Thoracic aorta (tissue), 2 donors: ENCODE measurements around the gene HLX. TPM values are rescaled to one million over a fixed set of nuclear protein-coding genes. Genes with fewer than 3 reads are reported as not detected.

ENCODE experiments used
- ATAC-seq: fragments of 150-250 bp; one replicate; pipeline ENCODE4 v1.8.0; 2017; ENCODE audit warnings: low read depth; ENCODE audit not compliant: insufficient number of reproducible peaks, low FRiP score
- DNase-seq: peaks from one replicate; pipeline ENCODE4 v3.0.0-alpha.2; 2020; ENCODE audit warnings: low spot score
- H3K27ac ChIP-seq, 2 donors: fragments of 200-600 bp; sonication (generic); 1 replicate in 1 of 2; 2 replicates in 1 of 2; pipeline ENCODE4 v1.5.1; 2016; ENCODE audit warnings: mild to moderate bottlenecking in 2 of 2, moderate library complexity in 2 of 2
- H3K27me3 ChIP-seq: fragments of 200-600 bp; sonication (generic); replicated peaks from 2 replicates; pipeline ENCODE4 v1.6.0; 2016; ENCODE audit warnings: mild to moderate bottlenecking; ENCODE audit not compliant: insufficient read depth
- H3K36me3 ChIP-seq: fragments of 200-600 bp; sonication (generic); one replicate; pipeline ENCODE4 v1.5.1; 2016
- H3K4me1 ChIP-seq, 2 donors: fragments of 200-600 bp; sonication (generic); 1 replicate in 1 of 2; 2 replicates in 1 of 2; pipeline versions ENCODE4 v1.5.1 to v1.6.0; 2016; ENCODE audit warnings: low read depth in 2 of 2, mild to moderate bottlenecking in 1 of 2; ENCODE audit not compliant: control insufficient read depth in 1 of 2
- H3K4me3 ChIP-seq: fragments of 200-600 bp; sonication (generic); 2 replicates; pipeline ENCODE4 v1.5.1; 2016; ENCODE audit warnings: mild to moderate bottlenecking
- H3K9me3 ChIP-seq: fragments of 200-600 bp; sonication (generic); 2 replicates; pipeline ENCODE4 v1.5.1; 2016
- total RNA-seq, 2 donors: library from RNA; depleted of rRNA; stranded (reverse); fragments of >200 nt; gene quantifications; one replicate each; pipeline versions ENCODE4 v1.1.0 to v1.2.3, GENCODE V29; 2016
- TF ChIP-seq, protein P1 (sequence below): fragments of 200-600 bp; sonication (generic); IDR thresholded peaks from one replicate; pipeline ENCODE4 v1.5.1; 2019; ENCODE audit warnings: antibody characterized with exemption

Gene HLX
- total RNA-seq, 2 donors from 2014 or later = 11.0 to 33.5 TPM

- Histone ChIP-seq H3K36me3 (no peaks in the 10 kb centered on the region), H3K4me1 (no peaks in the 10 kb centered on the region), H3K4me3 (no peak overlapping the region), H3K27me3 (no peaks in the 10 kb centered on the region), H3K27ac (no peak overlapping the region), H3K9me3 (no peaks in the 10 kb centered on the region)
- DNase-seq = no peak
- TF ChIP-seq, protein P1, sequence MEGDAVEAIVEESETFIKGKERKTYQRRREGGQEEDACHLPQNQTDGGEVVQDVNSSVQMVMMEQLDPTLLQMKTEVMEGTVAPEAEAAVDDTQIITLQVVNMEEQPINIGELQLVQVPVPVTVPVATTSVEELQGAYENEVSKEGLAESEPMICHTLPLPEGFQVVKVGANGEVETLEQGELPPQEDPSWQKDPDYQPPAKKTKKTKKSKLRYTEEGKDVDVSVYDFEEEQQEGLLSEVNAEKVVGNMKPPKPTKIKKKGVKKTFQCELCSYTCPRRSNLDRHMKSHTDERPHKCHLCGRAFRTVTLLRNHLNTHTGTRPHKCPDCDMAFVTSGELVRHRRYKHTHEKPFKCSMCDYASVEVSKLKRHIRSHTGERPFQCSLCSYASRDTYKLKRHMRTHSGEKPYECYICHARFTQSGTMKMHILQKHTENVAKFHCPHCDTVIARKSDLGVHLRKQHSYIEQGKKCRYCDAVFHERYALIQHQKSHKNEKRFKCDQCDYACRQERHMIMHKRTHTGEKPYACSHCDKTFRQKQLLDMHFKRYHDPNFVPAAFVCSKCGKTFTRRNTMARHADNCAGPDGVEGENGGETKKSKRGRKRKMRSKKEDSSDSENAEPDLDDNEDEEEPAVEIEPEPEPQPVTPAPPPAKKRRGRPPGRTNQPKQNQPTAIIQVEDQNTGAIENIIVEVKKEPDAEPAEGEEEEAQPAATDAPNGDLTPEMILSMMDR = no peak
- no peak for ATAC-seq
These were observed 36.7 kb downstream of the HLX start for GRCh38 chr1:220915954-220916353.

- Histone ChIP-seq H3K4me1 (no peaks in the 10 kb centered on the region), H3K9me3 (no peaks in the 10 kb centered on the region), H3K4me3 (no peak overlapping the region), H3K27ac (no peak overlapping the region), H3K27me3 (no peaks in the 10 kb centered on the region), H3K36me3 (no peaks in the 10 kb centered on the region)
- no peak for ATAC-seq
- DNase-seq = no peak
- TF ChIP-seq, protein P1 = no peak
These were observed 37.9 kb downstream of the HLX start for GRCh38 chr1:220917101-220917500.

DNA sequence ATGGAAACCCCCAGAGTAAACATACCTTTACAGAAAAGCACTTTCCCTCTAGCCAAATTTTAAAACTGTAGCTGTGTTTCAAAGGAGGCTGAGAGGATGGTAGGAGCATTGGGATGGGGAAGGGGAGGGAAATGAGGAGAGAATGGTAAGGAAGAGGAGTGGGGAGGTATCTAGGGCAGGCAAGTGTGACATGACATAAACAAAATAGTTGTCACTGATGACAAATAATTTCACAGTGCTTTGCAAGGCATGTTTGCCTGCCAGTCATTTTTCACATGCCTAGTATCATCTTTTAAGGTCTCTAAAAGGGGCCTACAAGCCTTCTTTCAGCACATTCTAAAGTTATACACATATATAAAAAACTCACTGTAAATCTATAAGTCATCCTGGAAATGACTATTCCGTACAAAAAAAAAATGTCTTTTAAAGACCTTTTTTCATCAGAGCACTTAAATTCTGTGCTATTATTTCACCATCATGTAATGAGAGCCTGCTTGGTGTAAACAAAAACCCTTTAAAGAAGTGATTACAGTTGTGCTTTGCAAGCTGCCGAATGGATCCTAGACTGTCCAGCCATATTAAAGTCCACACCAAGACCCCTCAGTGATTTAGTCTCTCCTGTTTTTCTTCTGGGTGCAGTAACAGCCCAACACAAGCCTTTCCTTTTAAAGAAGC, 38.4 kb downstream of the HLX start:
- H3K9me3 ChIP-seq = no peaks in the 10 kb centered on the region
- no peak for DNase-seq
- ATAC-seq = no peak
- TF ChIP-seq, protein P1 = no peak
- H3K36me3 ChIP-seq = no peaks in the 10 kb centered on the region
- no peak overlapping the region for H3K27ac ChIP-seq
- H3K4me3 ChIP-seq = no peak overlapping the region
- no peaks in the 10 kb centered on the region for H3K4me1 ChIP-seq
- no peaks in the 10 kb centered on the region for H3K27me3 ChIP-seq

- Histone ChIP-seq H3K9me3 (no peaks in the 10 kb centered on the region), H3K27ac (no peak overlapping the region), H3K27me3 (no peaks in the 10 kb centered on the region), H3K36me3 (no peaks in the 10 kb centered on the region), H3K4me3 (no peak overlapping the region), H3K4me1 (no peaks in the 10 kb centered on the region)
- TF ChIP-seq, protein P1 = no peak
- DNase-seq (no peak), ATAC-seq (no peak)
These were observed 39.2 kb downstream of the HLX start for GRCh38 chr1:220918285-220918951.

DNA sequence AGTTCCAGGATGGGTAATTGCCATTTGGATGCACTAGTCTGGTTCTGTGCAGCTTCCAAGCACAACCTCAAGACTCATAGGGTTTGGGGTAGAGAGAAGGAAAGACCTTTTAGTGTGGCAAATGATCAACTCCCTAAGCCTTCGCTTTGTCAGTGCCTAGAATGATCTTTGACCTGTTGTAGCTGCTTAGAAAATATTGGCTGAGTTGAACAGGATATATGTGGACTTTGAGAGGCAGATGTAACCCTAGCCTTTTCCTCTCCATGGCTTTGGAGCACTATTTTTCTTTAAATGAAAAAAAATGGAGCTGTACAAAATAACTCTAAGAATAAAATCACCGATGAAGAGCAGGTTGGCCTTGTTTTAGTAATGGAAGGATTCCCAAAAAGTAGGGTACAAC, 41.7 kb downstream of the HLX start:
- Histone ChIP-seq H3K9me3 (no peaks in the 10 kb centered on the region), H3K27ac (no peak overlapping the region), H3K4me1 (no peaks in the 10 kb centered on the region), H3K4me3 (no peak overlapping the region), H3K36me3 (no peaks in the 10 kb centered on the region), H3K27me3 (no peaks in the 10 kb centered on the region)
- ATAC-seq = no peak
- TF ChIP-seq, protein P1 = no peak
- DNase-seq = no peak
